Ammon's horn (tissue), 1 donor: Measurements from ENCODE around the gene C2CD4C.
A peak's percentile ranks its signal among the peaks of the same experiment; 100 is the strongest.
"Not testable (repeated sequence)": the region's sequence is repeated elsewhere in the genome, so short reads cannot be mapped to it uniquely, and the experiment has no call there.

ENCODE experiments used
- DNase-seq: peaks from one replicate; pipeline ENCODE4 v3.0.0-alpha.2; 2016; ENCODE audit warnings: low spot score

C2CD4C gene

DNA sequence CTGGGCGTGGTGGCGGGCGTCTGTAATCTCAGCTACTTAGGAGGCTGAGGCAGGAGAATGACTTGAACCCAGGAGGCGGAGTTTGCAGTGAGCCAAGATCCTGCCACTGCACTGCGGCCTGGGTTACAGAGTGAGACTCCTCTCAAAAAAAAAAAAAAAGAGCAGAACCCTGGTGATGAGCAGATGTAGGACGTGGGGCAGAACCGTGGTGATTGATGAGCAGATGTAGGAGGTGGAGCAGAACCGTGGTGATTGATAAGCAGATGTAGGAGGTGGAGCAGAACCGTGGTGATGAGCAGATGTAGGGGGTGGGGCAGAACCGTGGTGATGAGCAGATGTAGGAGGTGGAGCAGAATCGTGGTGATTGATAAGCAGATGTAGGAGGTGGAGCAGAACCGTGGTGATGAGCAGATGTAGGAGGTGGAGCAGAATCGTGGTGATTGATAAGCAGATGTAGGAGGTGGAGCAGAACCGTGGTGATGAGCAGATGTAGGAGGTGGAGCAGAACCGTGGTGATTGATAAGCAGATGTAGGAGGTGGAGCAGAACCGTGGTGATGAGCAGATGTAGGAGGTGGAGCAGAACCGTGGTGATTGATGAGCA is 28.2 kb downstream of the C2CD4C start:
- not testable (repeated sequence) for DNase-seq

DNA sequence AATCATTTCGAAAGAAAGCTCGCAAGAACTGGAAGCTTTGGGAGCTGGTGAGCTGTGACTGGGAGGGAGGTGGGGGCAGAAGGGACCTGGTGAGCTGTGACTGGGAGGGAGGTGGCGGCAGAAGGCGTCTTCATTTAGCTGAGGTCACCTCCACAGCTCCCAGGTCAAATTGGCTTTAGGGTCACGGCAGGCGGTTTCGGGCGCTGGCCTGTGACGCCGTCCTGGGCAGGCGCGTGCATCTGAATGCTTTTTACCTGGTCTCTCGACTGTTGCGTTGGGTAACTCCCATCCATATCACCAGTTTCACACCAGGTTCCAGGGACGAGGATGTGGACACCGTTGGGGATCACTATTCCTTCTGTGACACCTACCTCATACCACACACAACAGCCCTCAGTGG is 29.2 kb downstream of the C2CD4C start:
- DNase-seq = no peak

DNA sequence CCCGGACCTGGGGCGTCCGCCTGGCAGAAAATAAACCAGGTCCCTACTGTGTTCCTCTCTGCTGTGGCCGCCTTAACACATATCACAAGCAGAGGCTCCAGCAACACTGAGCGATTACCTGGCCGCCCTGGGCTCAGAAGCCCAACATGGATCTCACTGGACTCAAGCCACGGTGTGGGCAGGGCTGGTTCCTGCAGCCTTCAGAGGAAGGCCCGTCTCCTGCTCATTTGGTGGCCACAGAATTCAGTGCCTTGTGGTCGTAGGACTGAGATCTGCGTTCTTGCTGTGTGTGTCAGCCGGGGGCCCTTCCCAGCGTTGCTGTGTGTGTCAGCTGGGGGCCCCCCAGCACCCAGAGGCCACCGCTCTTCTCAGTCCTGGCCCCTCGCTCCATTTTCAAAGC is 30.2 kb downstream of the C2CD4C start:
- no peak for DNase-seq

DNA sequence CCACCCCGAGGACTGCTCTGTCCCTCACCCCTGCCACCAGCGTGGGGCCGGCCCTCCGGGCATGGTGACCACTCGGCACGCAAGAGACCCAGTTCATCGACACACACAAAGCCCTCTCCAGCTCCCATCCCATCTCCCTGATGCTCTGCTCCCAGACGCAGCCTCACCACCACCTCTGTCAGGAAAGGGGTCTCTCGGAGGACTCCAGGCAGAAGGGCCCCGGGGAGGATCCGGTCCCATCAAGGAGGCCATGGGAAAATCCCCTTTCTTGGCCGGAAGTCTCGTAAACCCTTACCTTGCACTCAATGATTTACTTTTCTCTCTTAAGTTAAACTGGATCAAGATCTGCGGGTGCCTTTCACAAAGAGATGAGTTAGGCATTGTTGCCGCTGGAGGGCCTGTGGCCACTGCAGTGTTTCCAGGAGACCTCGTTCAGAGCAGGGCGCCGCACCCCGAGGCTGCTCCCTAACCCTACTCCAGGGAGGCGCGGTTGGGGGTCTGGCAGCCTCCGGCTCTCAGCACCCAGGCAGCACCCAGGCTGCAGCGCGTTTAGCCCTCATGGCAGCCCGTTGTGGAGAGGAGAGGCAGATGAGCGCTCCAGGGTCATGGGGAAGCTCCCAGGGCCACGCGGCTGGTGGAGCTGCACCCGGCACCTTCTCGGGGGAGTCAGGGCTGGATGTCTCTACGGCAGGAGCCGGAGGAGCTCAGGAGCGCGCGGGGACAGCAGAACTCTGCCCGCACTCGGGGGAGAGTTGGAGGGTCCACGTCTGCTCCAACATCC is 31.0 kb downstream of the C2CD4C start:
- DNase-seq = no peak

DNA sequence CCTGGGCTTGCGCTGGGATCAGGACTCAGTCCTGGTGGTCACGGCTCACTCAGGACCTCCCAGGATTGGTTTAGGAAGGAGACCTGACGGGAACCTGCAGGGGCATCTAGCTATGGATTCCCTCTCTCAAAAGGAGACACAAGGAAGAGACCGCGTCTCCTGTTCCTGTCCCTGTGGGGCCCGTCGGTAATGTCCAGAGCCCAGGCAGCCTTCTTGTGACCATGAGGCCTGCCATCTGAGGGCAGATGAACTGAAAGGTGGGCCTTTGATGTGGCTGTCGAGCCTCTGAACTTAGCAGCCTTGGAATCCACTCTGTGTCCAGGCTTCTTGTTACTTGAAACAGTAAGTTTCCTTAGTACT is 32.9 kb downstream of the C2CD4C start:
- no peak for DNase-seq

DNA sequence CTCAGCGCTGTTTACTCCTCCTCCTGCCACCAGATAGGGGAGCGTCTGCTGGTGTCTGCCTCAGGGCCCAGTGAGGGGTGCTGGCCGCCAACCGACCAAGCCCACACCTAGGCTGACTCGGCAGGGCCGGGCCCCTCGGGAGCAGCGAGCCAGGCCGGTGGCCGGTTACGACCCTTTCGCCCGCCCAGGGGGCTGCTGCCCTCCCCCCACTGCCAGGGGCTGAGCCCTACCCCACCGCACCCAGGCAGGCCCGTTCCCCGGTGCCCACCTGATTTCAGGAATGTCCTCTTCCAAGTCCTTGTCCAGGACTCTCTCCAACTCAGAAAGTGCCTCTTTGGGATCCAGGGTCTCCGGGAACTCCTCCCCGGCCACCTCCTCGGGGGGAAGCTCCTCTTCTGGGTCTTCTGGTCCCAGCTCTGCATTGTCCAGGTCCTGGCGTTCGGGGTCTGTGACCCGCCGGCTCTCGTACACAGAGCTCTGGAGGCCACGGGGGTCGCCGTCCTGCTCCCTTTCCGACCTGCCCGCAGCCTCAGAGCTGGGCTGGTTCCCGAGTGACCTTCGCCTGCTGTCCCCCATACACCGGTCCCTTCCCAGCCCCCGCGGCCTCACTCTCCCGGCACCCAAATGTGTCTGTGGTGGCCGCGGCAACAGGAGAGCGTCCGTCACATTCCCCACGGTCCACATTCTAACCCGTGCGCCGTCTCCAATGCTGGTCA is 33.4 kb downstream of the C2CD4C start:
- DNase-seq = no peak

DNA sequence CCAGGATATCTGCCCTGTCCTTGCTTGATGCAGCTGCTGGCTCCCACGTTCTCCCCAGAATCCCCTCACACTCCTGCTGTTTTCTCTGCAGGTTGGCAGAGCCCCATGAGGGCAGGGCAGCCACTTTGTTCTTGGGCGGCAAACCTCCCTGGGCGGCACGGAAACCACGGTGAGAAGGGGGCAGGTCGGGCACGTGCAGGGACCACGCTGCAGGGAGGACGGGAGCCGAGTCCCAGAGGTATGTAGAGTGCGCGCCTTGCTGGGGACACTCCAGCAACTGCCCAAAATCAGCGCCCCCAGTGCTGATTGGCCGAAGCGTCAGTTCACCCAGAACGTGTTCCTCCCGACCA is 34.1 kb downstream of the C2CD4C start:
- DNase-seq = no peak

DNA sequence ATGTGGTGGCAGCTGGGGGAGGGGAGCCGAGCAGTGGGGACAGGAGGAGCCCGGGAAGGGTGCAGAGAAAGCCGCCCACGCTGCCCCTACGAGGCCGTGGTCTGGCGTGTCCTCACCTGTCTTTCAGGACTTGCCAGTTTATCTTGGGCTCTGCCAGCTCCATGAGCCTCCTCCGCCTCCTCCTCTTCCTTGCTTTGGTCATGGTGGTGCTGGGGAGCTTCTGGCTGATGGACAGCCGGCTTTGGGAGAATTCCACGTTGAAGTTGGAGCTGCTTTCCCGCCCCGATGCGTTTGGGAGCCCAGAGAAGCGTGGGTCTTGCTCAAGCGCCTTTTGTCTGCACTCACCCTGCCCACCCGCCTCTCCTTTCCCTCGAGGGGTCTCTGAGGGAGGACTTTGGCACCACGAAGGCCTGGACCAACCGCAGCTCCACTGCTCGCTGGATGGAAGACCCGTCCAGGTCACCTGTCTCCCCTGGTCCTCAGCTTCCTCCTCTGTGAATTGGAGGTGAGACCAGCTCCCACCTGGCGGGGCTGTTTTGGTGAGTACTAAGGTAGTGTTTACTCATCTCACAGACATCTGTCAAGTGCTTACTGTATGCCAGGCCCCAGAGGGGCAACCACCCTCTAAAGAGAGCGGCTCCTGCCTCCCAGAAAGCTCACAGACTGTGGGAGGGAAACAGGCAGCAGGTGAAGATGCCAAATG is 34.6 kb downstream of the C2CD4C start:
- DNase-seq = no peak

DNA sequence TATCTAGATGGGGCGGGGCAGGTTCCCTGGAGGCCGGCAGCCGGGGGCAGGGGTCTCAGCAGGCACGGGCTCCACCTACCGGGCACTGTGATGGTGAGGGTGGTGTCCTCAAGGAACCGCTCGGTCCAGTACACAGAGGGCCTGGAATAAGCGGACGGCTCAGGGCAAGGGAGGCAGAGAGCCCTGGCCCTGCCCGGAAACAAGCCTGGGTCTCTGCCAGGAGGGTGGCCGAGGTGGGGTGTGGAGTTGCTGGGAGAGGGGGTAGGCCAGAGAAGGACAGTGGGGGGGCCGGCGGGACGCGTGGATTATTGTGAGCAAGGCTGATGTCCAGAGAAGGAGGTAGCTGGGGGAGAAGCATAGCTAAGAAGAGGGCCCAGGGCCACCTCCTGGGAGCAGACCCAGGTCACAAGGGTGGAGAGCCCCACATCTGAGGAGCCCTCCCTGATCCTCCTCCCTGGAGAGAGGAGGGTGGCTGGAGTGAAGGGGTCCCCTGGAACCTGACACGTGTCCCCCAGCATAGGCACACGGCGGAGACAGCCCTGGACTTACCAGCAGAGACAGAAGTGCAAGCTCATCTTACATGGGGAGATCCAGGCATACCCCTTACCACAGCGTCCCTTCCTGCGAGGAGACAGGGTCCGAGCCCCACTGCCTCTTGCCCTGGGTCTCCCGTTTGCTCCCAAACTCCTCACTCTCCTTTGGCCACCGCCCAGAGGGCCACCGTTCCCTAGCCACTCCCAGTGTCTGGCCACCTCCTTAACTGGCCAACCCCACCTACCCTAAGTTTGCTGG is 35.4 kb downstream of the C2CD4C start:
- DNase-seq = no peak

DNA sequence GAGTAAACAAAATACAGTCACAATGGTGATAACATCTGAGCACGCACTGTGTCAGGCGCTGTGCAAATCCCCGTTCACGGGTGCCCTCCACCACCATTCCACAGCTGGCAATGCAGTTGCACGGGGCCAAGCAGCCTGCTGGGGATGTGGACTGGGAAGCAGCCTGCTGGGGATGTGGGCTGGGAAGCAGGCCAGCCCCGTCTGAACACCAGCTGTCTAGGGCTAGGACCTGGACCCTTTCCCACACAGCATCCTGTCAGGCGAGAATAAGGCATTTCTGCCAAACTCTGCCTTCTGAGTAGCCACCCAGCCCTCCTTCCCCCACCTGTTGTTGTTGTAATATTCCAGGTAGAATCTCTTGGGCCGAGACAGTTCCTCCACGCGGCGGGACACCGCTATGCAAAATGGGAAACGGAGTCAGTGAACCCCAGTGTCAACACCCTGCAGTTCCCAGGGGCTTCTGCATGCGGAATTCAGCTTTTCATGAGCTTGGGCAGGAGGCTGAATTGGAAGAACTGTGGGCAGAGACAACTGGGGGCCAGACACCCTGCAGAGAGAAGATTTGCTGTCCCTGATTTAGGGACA is 36.5 kb downstream of the C2CD4C start:
- DNase-seq = peak; percentile 47

DNA sequence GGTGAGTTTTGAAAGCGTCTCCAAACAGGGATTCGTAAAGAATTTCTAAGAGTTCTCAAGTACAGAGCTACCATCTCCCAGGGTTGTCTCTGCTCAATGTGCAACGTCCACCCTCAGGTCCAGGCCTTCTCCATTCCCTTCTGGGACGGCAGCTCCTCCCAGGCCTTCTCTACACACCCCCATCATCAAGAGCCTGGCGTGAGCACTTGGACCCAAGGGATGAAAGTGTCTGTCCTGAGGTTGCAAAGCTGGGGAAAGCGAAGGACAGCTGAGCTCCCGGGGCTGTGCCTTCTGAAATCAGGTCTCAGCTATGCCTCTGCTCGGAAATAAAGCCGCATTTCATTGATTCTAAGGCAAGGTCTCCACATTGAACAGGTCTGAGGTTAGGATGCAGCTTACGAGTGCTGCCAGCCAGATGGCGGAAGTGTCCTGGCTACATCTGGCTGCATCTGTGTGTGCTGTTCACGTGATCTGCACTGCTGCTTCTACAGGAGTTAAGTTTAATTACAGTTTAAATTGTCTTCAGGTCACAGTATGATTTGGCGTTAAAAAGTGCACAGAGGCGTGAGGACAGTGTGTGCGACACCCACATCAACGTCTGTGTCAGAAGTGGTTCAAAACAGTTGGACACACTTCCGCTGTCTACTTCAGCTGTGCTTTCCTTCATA is 37.3 kb downstream of the C2CD4C start:
- no peak for DNase-seq

DNA sequence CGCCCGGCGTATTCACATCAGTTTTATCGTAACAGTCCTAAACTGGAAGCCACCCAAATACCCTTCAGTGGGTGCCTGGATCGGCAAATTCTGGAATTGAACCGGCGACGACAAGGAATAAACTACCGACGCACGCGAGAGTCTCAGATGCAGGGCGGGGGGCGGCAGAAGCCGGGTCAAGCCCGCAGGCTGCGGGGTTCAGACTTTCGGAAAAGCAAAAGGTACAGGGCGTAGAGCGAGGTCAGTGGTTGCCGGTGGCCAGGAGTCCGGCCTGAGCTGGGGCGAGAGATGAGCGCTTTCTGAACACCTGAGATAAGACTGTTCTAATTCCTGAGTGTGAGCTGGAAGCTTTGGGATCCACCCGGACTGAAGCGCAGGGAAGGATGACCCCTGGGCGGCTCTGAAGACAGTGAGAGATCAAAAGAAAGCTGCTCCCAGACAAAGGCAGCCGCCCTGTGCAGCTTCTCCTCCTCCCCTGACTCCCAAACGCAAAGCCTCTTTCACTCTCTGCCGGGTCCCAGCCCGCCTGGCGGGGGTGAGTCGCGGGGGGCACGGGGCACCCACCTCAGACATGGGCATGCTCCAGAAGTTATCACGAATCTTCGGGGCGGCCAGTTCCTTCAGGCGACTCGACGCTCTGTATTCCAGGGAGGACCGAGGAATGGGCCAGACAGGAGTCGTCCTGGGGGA is 38.2 kb downstream of the C2CD4C start:
- DNase-seq = no peak

DNA sequence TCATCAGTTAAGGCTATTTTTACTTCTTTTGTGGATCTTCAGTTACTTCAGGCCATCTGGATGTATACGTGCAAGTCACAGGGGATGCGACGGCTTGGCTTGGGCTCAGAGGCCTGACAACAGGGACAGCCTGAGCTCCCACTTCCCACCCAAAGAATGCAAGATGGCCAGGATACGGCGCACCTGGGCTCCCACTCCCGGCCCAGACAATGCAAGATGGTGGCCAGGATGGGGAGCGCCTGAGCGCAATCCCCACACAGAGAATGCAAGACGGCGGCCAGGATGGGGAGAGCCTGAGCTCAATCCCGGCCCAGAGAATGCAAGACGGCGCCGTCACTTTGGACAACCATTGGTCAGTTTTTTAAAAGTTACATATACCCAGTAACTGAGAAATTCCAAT is 39.1 kb downstream of the C2CD4C start:
- DNase-seq = no peak

DNA sequence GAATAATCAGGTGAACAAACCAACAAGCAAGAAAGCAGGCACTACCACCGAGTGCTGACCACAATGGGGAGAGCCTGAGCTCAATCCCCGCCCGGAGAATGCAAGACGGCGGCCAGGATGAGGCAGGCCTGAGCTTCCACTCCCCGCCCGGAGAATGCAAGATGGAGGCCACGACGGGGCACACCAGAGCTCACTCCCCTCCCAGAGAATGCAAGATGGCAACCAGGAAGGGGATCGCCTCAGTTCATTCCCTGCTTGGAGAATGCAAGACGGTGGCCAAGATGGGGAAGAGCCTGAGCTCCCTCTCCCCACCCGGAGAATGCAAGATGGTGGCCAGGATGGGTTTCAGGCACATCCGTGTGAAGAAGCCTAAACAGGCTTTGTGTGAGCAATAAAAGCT is 39.7 kb downstream of the C2CD4C start:
- no peak for DNase-seq

DNA sequence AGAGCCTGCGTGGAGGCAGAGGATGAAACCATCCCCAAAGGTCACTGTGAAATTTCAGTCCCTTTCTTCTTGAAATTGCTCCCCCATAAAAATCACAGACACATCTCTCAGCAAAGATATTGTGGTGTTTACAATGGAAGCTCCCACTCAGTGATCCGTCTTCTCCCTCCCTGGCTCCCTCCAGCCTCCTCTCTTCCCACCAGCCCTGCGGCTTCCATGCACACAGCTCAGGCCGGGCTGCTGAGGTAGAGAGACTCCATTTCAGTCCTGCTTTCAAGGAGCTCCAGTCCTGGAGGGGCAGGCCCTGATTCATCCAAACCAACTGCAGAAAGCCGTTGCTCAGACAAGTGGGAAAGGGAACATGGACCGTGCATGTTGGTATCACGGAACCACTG is 40.3 kb downstream of the C2CD4C start:
- DNase-seq = no peak

DNA sequence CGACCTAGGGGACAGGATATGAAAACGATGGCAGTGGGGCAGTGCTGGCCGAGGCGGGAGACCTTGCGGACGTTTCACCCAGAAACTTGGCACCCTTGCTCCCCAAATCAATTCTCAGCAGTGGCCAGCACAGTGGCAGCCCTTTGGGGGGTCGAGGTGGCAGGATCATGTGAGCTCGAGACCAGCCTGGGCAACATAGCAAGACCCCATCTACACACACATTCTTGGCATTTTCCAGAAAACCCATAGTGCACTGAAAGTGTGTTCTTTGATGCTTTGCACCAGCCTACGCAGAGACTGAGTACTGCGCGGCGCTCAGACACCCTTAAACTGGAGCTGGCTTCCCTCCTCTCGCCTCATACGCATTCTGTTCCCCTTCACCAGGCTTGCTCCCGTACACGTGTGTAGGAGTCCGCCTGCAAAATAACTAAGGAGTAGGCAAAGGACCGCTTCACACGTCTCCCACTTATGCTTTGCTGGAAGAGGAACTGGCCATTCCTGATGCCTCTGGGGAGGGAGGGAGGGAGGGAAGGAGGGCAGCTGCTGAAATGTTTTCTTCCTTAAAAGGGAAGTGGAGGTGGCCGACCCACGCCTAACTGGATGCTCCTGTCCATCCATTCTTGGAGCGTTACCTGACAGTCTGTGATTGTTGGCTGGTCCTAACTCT is 40.9 kb downstream of the C2CD4C start:
- DNase-seq = peak; percentile 47

DNA sequence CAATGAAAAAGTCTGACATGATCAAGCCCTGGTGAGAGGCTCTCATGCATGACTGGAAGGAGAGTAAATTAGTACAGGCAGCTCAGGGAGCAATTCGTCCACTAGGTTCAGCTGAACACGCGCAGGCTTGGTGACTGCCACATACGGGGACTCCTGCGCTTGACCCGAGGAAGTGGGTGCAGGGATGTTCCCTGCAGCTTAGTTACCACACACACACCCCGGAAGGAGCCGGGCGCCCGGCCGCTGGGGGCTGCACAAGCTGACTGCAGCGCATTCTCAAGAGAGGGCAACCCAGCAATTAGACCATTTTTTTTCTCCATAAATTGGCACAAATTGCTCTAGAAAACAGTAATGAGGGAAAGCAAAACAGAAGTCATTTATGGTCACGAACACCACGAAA is 41.4 kb downstream of the C2CD4C start:
- DNase-seq = no peak

DNA sequence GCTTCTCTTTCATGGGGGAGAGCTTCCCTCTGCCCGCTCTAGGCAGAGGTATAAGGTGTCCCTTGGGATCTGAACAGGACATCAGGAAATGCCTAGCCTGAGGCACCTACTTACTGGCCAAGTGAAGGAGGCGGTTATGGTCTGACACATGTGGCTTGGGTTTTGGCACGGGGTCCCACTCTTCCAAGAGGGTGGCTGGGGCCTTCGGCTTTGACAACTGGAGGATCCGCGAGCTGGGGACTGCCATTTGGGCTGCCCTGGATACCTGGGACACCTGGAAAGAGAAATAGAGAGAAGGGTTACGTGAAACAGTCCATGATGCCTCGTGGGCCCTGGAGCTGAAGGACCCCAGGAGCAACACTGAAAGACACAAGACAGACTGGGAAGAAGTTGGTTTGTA is 42.0 kb downstream of the C2CD4C start:
- no peak for DNase-seq

DNA sequence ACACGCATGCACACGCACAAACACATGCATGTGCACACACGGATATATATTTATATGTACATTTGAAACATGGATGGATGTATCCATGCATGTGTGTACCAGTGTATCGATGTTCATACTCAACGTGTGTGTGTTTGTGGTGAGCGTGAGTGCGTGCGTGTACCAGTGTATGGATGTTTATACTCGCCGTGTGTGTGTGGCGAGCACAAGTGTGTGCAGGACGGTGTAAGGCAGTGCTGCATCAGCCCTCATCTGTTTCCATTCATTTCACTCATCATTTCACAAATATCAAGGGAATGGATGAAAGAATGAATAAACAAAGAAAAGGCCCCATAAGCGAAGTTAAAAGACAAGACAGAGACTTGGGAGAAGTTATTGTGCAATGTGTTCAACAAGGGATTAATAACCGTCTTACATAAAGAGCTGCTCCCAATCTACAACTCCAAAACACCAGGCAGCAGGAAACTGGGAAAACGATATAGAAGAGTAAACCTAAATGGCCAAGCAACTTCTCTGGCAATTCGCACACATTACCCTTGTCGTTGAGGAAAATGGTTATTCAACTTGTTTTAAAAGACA is 42.7 kb downstream of the C2CD4C start:
- no peak for DNase-seq
